Embryonic facial prominence (tissue), 1 donor: ENCODE results near the gene CSNK1G3.
"Not testable (repeated sequence)": the region's sequence is repeated elsewhere in the genome, so short reads cannot be mapped to it uniquely, and the experiment has no call there.

Experiments
- DNase-seq: peaks from one replicate; pipeline ENCODE4 v3.0.0-alpha.2; 2016; ENCODE audit errors: extremely low spot score

Gene CSNK1G3

GRCh38 chr5:123559434-123559775 is 47.4 kb downstream of the CSNK1G3 start:
- DNase-seq = no peak

GRCh38 chr5:123561230-123561629 is 49.3 kb downstream of the CSNK1G3 start:
- no peak for DNase-seq

GRCh38 chr5:123571927-123572326 is 60.0 kb downstream of the CSNK1G3 start:
- DNase-seq = no peak

- DNase-seq = no peak
Observed at GRCh38 chr5:123578390-123578789, 66.4 kb downstream of the CSNK1G3 start.

- no peak for DNase-seq
Observed at GRCh38 chr5:123579410-123579809, 67.4 kb downstream of the CSNK1G3 start.

- DNase-seq = no peak
Observed at GRCh38 chr5:123582550-123583285, 70.7 kb downstream of the CSNK1G3 start.

GRCh38 chr5:123585871-123586270 is 73.9 kb downstream of the CSNK1G3 start:
- DNase-seq = no peak

- no peak for DNase-seq
Observed at GRCh38 chr5:123594434-123594833, 82.5 kb downstream of the CSNK1G3 start.

- DNase-seq = no peak
Observed at GRCh38 chr5:123597018-123597417, 85.0 kb downstream of the CSNK1G3 start.

- DNase-seq = no peak
Observed at GRCh38 chr5:123598028-123598689, 86.2 kb downstream of the CSNK1G3 start.

- DNase-seq = no peak
Observed at GRCh38 chr5:123599171-123599570, 87.2 kb downstream of the CSNK1G3 start.

- no peak for DNase-seq
Observed at GRCh38 chr5:123601610-123602009, 89.6 kb downstream of the CSNK1G3 start.

GRCh38 chr5:123605822-123606221 is 93.8 kb downstream of the CSNK1G3 start:
- DNase-seq = no peak

- no peak for DNase-seq
Observed at GRCh38 chr5:123610209-123610608, 98.2 kb downstream of the CSNK1G3 start.

- DNase-seq = no peak
Observed at GRCh38 chr5:123610665-123611405, 98.9 kb downstream of the CSNK1G3 start.

GRCh38 chr5:123611406-123611709 is 99.4 kb downstream of the CSNK1G3 start:
- DNase-seq = no peak

GRCh38 chr5:123617561-123617960 is 105.6 kb downstream of the CSNK1G3 start:
- no peak for DNase-seq

GRCh38 chr5:123626051-123626450 is 114.1 kb downstream of the CSNK1G3 start:
- no peak for DNase-seq

- DNase-seq = no peak
Observed at GRCh38 chr5:123628860-123629544, 117.0 kb downstream of the CSNK1G3 start.

GRCh38 chr5:123636006-123636405 is 124.0 kb downstream of the CSNK1G3 start:
- no peak for DNase-seq

GRCh38 chr5:123637028-123637427 is 125.1 kb downstream of the CSNK1G3 start:
- not testable (repeated sequence) for DNase-seq

GRCh38 chr5:123639244-123639643 is 127.3 kb downstream of the CSNK1G3 start:
- no peak for DNase-seq
